HK-2 (cell line): ENCODE results near the gene DNAJC5.

Experiments used
- DNase-seq: peaks from one replicate; pipeline ENCODE4 v3.0.0-alpha.2; 2018; ENCODE audit not compliant: unreplicated experiment

DNAJC5 gene

GRCh38 chr20:63980806-63981728, 86.1 kb downstream of the DNAJC5 start, which contains the start of gene PRPF6:
TSS of gene PRPF6 (plus strand) at chr20:63981132. CDS start at chr20:63981246, 114 bp downstream.
- peak; percentile 96 for DNase-seq

- no peak for DNase-seq
Observed at GRCh38 chr20:63982937-63983336, 88.0 kb downstream of the DNAJC5 start.
